Activated CD8-positive, alpha-beta memory T cell treated with anti-CD3 and anti-CD28 coated beads for 48 hours (primary cell): ENCODE results near the gene GFY.

Experiments used
- DNase-seq, 3 experiments: peaks; one replicate each; pipeline ENCODE4 v3.0.0-alpha.2; 2020; ENCODE audit warnings: low read depth in 2 of 3, low spot score in 2 of 3

GFY gene

DNA sequence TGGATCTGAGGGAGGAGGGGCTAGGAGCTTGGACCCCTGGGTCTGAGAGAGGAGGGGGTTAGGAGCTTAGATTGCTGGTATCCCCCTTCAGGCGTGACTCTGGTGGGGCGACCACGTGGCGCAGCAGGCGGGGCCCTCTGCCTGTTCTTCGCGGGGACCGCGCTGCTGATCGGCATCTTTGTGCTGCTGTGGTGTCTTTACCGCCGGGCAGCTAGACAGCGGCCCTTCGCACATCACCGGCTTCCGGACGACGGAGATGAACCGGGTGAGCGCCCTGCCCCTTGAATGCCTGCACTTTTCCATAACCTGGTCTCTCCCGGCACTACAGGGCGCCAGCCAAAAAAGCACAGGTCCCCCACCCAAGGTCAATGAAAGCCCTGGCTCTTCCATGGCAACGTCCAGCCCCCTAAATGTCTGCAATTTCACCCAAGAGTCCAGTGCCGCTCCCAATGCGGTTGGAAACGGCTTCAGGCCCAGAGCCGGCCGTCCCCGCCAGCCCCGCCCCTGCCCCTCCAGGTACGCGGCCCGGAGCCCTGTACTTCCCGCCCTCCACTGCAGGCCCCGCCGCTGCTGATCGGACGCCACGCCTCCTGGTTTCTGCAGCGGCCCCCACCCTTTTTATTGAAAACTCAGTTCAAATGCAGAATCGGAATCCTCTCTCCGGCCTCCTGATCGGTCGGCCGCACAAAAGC, 2.8 kb downstream of the GFY start:
- no peak for DNase-seq

- DNase-seq: no peak
Observed at GRCh38 chr19:49428547-49429451, 3.6 kb downstream of the GFY start.

- no peak for DNase-seq
Observed at GRCh38 chr19:49430172-49430677, 5.0 kb downstream of the GFY start.

- DNase-seq: no peak
Observed at GRCh38 chr19:49430678-49431329, 5.6 kb downstream of the GFY start.

GRCh38 chr19:49431330-49431749, 6.2 kb downstream of the GFY start:
- no peak for DNase-seq

DNA sequence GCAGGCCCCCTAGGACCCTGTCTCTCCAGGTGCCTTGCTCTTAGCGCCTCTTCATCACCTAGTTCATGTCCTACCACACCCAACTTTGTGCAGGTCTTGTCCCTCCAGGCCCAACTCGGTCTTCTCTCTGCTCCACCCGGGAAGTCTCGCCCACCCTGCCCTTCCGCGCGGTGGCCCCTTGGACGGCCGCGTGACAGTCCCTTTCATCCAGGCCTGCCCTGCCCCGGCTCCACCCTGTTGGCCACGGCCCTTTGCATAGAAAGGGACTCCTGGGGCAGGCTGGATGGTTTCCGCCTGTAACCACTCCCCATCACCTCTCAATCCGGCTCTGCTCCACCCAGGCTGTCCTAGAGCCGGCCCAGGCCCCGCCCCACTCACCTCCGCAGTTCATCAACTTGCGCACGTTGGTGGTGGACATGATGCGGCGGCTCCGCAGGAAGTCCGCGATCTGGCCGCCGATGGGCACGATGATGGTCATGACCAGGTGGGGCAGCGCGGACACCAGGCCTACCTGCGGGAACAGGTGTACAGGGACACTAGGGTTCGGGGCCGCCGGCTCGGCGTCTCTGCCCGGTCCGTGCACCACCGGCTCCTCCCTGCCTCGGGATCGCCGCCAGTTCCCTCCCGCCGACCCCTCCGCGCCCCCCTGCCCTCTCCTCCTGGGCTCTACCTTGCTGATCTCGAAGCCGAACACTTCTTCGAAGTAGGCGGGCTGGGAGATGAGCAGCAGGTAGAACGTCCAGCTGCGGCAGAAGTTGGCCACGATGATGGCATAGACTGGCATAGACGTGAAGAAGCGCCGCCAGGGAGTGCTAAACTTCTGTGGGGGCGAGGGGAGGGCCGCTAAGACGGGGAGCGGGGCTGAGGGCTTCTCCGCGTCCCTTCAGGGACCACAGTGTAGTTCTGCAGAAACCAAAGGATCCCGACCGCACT, 7.2 kb downstream of the GFY start:
- DNase-seq: no peak

DNA sequence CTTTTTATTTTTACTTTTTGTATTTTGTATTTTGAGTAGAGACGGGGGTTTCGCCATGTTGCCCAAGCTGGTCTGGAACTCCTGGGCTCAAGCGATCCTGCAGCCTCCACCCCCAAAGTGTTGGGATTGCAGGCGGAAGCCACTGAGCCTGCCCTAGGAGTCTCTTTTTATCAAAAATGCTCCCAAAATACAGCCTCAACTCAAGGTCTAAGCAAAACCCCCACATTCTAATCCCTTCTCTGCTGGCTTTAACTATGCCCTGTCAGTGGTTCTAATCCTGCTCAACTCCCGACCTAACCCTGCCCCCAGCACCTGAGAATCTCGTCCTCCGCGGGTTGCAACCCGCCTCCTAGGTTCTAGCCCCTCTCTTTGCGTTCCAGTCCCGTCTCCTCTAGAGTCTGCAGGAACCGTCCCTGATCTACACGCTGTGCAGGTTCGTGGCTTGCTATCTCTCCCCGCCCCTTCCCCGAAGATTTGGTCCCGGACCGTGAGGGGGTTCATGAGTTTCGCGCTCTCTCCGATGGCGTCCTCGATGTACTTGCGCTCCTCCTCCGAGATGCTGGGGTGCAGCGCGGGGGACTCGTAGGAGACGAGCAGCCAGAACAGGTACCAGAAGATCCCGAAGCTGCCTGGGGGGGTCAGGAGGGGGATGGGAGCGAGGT, 8.2 kb downstream of the GFY start:
- DNase-seq: no peak

DNA sequence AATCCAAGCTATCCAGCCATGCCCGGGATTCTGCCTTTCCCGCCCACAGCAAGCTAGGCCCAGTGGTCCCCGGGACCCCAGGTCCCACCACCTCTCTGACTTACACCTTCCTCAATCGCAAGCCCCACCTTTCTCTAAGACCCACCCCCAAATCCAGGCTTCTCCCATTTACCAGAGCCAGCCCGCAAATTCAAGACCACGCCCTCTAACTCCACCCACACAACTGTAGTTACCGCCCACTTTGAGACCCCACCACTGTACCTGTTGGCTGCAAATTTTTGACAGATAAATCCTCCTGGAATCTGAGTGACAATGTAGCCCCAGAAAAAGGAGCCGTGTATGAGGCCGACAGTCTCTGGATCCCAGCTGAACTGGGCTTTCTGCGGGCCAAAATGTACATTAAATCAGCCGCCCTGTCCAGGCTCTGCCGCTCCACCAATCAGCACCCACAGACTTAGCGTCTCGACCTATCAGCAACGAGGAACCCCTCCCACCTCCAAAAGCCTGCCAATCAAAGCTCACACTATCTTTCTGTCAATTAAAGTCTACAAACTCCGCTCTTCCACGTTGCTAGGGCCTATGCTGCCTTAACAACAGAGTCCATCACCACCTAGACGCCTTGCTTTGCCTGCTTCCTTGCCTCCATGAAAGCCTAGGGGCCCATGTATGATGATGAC, 9.9 kb downstream of the GFY start:
- no peak for DNase-seq

DNA sequence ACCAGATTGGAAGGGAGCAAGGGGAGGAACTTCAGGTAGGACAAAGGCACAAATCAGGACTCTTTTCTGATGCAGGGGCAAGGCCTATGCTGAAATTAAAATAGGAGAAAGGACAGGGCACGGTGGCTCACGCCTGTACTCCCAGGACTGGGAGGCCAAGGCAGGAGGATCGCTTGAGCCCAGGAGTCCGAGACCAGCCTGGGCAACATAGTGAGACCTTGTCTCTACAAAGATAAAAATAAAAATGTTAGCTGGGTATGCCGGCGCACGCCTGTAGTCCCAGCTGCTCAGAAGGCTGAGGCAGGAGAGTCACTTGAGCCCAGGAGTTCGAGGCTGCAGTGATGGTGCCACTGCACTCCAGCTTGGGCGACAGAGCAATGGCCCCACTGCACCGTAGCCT, 10.5 kb downstream of the GFY start:
- no peak for DNase-seq

DNA sequence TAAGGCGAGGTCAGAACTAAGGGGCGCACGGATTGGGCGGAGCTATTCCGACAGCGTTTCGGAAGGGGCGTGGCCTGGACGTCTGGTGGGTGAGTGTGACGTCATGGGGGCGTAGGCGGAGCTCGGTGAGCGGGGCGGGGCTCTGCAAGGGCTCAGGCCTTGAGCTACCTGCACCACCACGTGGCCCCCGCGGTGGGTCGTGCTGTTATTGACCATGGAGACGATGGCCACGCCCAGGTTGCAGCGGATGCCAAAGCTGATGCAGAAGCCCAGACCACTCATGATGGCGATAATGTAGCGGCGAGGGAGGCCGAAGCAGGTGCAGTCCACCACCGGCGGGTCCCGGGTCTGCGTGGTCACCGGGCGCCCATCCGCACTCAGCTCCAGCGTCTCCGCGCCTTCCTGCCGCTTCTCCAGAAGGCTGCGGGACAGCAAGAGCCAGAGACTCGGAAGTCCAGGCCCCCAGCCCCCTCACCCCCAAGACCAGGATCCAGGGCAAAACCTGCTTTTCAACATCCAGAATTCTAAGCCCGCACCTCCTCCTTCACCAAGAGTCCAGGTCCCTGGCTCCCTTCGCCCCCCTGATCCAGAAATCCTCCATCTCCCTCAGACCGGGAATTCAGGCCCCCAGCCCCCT, 11.3 kb downstream of the GFY start:
- no peak for DNase-seq

DNA sequence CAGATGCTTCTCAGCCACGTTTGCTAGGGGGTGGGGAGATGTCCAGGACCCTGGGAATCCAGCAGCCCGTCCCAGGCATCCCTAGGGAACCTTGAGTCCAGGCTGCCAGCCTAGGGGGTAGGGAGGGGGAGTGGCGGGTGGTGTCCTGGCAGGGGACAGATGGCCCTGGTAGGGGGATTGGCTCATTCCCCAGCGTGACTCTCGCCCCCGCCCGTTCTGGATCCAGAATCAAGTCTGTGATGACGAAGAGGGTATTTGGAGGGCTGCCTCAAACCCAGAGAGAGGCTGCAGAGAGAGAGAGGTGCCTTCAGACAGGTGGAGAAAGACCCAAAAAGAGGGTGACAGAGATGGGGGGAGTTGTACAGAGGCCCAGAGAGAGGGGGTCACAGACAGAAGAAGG, 12.0 kb downstream of the GFY start:
- DNase-seq: no peak

- no peak for DNase-seq
Observed at GRCh38 chr19:49438261-49438660, 13.1 kb downstream of the GFY start.

- no peak for DNase-seq
Observed at GRCh38 chr19:49439836-49440235, 14.6 kb downstream of the GFY start.

GRCh38 chr19:49440439-49441209, 15.4 kb downstream of the GFY start:
- no peak for DNase-seq

GRCh38 chr19:49441210-49441959, 16.2 kb downstream of the GFY start, which contains the start of gene SLC17A7:
TSS of gene SLC17A7 (minus strand) at chr19:49441527. CDS start at chr19:49441379, 148 bp downstream.
- DNase-seq: no peak

DNA sequence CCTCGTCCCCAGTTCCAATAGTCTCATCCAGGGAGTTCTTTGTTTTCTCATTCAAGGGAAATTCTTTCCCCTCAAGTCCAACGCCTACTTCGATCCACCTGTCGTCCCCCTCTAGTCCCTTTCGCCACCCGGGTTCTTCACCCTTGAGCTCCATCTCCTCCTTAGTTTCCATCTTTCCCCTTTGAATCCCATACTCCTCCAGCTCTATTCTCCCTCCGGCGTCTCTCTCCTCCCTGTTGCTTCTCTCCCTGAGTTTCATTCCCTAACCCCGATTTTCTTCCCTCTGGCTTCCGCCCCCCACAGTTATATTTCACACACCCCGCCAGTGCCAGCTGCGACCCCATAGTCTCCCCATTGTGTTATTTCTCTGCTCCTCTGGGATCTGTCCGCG, 16.8 kb downstream of the GFY start:
- DNase-seq: no peak

DNA sequence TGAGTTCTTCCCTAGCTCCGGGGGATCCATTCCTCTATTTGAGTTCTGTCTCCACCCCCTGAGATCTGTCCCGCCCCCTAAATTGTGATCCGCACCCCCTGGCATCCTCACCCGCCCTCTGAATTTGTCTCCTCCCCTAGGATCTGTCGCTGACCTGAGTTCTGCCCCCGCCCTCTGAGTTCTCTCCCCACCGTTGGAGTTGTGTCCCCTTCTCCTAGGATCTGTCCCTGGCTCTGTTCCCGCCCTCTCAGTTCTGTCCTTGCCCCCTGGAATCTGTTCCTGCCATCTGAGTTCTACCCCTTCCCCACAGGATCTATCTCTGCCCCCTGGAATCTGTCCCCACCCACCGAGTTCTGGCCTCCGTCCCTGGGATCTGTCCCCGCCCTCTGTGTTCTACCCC, 17.2 kb downstream of the GFY start:
- DNase-seq: no peak
